COR-L47 (cell line): ENCODE data around the gene GALNTL6.
A peak's percentile ranks its signal among the peaks of the same experiment; 100 is the strongest.

ENCODE experiments used
- DNase-seq: peaks from one replicate; lab custom pipeline; 2025; lab: John Stamatoyannopoulos, UW

GALNTL6 gene

DNA sequence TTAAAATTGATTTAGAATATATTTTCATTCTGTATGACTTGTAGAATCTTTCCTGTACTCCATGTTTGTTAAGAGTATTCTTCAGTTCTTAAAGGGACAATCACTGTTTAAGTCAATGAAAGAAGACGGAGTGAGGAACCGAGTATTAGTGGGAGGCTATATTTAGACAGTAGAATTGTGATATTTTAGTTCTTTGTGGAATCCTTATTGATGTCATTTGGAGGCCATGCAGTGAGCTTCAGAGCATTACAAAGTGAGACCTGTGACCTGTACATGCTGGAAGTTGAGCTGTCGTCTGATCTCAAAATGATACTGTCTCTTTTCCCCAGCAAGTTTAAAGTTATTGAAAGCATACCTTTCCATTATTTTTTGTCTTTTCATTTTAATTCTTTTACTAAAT, 394.7 kb downstream of the GALNTL6 start:
- no peak for DNase-seq

DNA sequence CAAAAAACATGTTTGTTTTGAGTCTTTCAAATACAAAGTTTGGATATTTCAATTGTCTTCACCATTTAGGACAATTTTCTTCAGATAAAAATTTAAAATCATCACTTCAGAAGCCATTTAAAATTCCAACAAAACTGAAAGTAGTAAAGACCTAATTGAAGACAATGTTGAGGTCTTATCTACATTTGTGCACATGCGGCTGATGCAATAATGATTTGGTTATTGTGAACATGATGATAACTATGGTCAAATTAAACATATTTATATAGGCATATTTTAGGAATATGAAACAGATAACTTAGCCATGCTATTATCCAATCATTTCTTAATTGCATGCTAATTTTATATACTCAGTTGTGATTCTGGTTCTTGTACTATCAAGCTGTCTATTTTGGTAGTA, 407.5 kb downstream of the GALNTL6 start:
- no peak for DNase-seq

DNA sequence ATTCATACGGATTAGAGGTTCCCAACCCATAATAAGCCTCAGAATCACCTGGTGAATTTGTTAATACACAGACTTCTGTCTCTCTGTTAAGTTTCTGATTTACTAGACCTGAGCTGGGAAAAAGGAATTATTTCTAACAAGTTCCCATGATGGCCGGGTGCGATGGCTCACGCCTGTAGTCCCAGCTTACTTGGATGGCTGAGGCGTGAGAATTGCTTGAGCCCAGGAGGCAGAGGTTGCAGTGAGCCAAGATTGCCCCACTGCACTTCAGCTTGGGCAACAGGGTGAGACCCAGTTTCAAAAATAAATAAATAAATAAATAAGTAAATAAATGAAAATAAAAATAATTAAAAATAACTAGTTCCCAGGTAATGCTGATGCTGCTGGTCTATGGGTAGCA, 412.3 kb downstream of the GALNTL6 start:
- DNase-seq, result no peak

DNA sequence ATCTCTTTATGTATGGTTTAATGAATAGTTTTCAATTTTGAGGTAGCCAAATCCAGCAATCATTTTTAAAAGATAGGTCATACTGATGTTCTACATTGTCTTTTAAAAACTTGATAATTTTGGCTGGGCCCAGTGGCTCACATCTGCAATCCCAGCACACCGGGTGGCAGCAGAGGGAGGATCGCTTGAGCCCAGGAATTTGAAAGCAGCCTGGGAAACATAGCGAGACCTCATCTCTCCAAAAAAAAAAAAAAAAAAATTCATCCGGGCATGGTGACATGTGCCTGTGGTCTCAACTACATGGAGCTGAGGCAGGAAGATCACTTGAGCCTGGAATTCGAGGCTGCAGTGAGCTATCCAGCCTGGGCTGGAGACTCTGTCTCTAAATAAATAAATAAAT, 419.8 kb downstream of the GALNTL6 start:
- DNase-seq, result peak; percentile 15

DNA sequence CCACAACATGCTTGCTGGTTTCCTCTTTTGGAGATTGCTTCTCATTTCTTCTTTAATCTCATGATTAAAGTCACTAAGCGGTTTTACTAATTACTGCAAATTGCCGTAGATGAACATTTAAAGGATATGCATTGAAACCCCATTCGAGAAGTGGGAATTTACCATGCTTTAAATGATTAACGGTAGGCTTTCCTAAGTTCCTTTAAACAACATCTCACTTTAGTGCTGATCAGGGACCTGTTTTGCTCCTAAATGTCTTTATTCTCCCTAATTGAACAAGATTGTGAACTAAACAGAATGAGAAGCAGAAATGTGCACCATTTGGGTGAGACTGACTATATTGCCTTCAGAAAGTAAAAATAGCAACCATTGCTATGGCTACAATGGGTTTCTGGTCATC, 430.3 kb downstream of the GALNTL6 start:
- no peak for DNase-seq

DNA sequence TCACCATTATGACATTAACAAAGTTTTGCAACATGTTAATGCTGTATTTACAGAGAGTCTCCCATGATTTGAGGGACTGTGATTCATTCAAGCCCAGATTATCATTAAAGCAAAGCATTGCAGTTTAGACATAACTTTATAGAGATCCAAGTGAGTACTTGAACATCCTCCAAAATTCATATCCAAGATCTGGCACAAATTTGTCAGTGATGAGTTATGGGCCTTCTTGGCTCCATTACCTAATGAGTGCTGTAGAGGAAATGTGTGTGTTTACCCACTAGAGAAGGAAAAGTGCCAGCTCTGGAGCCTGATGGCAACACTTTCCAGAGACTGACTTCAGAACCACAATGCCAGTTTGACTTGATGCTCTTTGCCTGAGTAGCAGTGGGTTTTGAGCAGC, 432.3 kb downstream of the GALNTL6 start:
- DNase-seq, result no peak

DNA sequence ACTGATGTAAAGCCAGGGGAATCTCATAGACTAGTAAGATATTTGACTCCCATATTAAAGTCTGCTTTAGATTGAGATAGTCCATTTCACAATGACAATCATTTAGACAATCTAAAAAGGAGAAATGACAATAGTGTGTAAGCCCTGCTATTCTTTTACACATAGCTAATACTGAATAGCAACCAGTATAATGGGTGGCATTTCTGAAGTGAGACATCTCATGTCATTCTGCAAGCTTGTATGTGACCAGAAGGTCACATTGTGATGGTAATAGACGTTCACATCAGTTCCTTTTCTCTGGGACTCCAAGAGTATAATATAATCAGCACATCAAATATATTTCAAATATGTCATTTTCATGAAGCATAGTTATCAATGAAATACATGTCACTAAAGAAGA, 440.2 kb downstream of the GALNTL6 start:
- DNase-seq, result no peak

DNA sequence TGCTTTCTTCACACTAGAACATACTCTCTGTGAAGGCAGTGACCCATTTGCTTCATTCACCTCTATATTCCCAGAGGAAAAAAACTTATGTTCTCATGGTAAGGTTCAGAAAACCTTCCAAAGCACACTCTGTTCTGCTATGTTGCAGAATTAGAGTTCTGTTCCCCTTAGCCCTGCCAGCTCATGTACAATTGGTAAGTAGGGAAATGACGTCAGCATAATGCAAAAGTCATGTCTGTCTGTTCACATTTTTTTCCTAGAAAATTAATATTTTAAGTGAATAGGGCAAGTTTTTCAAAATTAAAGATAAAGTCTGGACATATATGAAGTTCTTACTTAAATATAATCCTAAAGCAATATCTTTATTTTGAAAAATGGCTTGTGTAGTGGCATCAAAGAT, 443.6 kb downstream of the GALNTL6 start:
- DNase-seq, result no peak

DNA sequence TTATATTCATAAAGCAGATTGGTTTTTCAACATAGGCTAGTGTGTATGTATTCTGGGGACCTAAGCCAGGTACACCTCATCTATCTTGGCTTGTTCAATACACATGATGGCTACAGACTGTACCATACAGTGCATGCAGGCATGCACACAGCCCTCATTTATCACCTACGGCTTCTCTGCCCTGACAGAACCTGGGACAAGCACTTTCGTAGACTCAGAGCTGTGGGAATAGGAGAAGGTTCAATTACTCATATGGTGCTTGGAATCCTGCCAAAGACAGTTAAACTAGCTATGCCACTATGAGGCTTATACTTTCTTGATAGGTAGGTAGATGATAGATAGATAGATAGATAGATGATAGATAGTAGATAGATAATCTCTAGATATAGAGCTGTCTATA, 457.2 kb downstream of the GALNTL6 start:
- DNase-seq, result peak; percentile 78

DNA sequence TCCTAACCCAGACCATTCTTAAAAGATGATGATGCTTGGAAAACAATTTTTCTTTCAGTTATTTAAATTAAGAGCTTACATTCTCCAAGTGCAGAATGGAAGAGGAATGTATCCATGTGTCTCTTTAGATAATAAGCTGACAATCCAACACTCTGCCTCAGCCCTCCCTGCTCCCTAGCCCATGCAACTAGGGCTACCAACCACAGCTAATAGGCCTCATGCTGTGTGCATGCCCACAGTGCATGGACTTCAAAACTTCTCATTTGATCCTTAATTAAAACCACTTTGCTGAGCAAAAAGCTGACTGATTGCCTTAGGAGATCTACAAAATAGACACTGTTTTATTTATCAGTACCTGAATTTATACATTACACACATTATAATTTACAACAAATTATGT, 473.9 kb downstream of the GALNTL6 start:
- no peak for DNase-seq

DNA sequence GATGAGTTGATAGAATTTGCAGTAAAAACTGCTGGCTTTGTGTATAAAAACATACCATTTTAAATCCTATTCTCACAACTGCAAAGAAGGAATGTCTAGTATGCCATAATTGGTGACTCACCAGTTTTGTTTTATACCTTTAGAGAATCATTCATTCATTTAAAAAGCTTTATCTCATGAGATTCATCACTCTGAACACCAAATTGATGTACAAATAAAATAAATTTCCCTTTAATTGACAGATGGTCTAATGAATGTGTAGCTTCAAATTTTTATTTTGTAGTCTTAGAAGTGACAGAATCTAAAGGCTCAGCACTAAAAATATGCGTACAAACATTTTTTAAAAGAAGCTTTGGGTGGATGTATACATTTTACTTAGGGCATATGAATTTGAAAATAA, 492.5 kb downstream of the GALNTL6 start:
- no peak for DNase-seq

DNA sequence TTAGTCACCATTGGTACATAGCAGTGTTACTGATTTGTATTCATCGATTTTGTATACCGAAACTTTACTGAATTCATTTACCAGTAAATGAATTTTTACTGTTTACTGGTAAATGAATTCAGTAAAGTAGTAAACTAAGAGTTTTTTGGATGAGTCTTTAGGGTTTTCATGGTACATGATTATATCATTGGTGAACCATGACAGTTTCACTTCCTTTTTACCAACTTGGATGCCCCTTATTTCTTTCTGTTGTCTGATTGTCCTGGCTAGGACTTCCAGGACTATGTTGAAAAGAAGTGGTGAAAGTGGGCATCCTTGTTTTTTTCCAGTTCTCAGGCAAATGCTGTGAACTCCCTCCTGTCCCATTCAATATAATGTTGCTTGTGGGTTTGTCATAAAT, 494.9 kb downstream of the GALNTL6 start:
- no peak for DNase-seq

DNA sequence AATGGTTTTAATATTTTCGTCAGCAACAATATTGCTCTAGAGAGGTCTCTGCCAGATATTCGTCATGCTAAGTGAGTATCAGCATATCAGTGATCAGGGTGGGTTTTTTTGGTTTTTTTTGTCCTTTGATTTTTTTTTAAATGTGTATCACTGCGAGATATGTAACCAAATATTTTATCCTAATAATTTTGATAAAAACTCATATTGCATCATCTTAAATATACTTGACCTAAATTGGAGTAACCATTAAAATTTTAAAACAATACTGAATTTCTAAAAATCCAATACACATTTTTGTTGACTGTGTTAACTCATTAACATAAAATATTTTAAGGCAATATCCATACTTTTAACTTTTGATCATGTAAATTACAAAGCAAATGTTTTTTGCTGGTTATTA, 498.5 kb downstream of the GALNTL6 start:
- DNase-seq, result no peak

DNA sequence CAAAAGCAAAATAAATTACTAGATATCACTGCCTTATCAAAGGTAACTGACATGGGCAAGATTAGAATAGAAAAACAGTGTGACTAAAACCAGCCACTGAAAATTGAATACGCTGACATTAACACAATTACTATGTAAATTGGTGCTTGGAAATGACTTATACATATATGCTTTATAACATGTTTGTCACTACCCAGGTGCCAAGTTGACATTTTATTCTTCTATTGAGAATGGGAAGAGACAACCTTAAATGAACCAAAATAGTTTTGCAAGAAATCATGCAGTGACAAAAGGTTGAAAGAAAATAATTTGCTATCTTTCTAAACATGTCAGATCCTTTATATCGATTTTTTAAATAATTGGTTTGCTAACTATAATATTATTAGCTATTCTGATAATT, 510.1 kb downstream of the GALNTL6 start:
- no peak for DNase-seq

DNA sequence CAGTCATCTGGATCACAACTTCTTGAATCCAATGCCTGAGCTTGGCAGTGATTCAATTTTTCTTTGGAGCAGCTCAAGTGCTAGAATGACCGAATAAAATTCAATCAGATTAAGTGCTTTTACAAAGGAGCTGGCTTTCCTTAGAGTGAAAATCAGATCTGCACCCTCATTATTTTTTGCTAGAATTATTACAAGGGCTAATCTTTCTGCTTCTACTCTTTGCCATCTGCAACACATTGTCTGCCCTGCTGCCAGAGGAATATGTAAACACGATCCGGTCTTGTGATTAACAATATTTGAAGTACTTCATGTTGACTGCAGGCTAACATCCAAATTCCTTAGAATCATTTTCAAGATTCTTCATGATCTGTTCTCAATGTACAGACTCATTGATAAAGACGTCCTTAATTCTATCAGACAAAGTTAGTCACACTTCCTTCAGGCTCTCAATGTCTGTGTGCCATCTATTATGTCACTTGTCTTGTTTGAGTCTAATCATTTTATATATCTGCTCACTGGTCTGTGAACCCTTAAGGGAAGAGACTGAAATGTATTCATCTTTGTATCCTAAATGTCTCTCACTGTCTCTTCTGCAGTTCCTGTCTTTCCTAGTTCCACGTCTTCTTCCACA, 531.2 kb downstream of the GALNTL6 start:
- DNase-seq, result no peak

DNA sequence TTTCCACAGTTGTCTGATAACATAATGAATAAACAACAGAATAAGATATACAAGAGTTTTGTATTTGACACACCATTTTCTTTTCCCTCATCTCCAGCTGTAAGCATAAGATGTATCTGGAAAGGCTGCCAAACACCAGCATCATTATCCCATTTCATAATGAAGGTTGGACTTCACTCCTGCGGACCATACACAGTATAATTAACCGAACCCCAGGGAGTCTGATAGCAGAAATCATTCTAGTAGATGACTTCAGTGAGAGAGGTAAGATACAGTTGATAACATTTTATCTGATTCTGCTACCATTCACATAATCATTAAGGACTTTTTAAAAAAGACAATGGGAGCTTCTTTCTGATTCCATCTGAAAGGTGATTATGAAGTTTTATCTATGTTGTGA, 535.2 kb downstream of the GALNTL6 start:
- peak; percentile 82 for DNase-seq

DNA sequence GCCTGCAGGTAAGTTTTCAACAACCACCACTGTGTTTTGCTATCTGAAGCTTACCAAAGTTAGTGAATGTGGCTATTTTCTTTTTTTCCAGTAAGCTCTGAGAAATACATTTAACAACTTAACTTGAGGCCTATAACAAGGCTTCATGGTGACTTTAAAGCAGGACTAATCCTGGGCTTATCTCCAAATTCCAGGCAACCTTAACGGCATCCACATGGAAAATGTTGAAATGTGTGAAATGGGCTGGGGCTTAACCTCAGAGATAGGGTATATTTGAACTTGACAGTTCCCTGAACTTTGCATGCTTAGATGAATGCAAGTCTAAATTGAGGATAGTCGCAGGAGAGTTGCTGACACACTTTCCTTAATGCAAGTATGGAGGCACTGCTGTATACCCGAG, 539.2 kb downstream of the GALNTL6 start:
- DNase-seq, result no peak

DNA sequence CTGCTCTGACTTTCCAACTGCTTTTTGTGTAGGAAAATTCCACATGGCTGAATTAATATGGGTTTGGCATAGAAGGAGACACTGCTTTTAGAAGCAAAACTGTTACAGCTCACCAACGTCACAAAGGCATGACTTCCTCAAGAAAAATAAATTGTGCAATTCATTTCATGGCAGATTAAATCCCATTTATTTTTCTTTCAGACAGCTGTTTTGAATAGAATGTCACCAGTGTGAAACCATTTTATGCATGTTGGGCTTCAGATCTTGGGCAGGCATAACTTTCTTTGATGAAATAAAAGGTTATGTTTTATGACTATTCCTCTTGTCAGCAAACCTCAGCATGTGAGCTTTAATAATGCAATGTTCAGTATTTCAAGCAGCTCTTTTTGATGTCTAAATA, 542.8 kb downstream of the GALNTL6 start:
- DNase-seq, result no peak

DNA sequence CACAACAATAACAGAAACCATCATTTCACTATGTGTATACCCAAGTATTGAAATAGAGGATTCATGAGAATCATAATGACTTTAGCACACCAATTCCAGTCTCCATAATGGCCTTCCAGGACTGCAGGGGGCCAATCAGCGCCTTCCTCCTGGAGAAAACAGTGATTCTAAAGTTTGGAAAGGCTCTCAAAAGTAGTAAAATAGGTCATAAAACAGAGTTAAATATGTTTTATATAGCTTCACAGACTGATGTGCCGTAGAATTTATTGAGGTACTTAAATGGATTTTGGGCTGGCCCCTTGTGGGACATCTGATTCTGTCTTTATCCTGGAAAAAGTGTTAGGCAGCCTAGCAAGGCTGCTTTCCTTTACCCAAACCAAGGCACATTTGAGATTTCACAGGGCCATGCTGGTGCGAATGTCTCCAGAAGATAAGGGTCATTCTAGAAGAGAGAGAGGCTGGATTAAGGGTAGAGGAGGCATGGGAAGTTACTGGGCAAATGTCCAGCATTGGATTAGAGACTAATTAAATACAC, 543.9 kb downstream of the GALNTL6 start:
- no peak for DNase-seq

DNA sequence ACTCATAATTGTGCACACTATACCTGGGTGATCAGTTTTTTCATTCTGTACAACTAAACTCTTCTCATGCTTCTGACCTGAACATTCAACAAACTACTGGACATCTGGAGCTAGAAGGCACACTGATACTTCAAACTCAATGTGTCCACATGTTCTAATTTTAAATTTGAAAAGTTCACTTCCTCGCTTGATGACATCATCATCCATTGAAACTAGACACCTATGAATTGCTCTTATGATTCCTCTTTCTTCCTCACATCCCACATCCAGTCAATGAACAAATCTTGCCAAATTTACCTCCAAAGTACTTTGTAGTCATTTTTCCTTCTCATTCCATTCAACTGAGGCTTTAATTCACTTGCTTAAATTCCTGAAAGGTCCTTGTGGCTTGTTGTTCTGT, 549.4 kb downstream of the GALNTL6 start:
- DNase-seq, result no peak

DNA sequence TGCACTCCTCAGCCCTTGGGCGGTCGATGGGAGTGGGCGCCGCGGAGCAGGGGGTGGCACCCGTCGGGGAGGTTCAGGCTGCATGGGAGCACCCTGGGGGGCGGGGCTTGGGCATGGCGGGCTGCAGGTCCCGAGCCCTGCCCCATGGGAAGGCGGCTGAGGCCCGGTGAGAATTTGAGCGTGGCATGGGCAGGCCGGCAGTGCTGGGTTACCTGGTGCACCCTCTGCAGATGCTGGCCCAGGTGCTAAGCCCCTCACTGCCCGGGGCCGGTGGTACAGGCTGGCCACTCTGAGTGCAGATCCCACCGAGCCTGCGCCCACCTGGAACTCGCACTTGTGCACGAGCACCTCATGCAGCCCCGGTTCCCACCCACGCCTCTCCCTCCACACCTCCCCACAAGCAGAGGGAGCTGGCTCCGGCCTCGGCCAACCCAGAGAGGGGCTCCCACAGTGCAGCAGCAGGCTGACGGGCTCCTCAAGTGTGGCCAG, 556.3 kb downstream of the GALNTL6 start:
- DNase-seq, result no peak

DNA sequence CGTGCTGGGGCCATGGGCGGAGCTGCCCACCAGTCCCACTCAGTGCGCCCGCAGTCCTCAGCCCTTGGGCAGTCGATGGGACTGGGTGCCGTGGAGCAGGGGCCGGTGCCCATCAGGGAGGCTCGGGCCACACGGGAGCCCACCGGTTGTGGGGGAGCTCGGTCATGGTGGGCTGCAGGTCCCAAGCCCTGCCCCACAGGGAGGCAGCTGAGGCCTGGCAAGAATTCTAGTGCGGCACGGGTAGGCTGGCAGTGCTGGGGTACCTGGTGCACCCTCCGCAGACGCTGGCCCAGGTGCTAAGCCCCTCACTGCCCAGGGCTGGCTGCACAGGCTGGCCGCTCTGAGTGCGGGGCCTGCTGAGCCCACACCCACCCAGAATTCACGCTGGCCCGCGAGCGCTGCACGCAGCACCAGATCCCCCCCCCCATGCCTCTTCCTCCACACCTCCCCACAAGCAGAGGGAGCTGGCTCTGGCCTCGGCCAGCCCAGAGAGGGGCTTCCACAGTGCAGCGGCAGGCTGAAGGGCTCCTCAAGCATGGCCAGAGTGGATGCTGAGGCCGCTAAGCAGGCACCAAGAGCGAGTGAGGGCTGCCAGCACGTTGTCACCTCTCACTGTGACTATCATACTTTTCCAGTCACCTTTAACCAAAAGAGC, 564.4 kb downstream of the GALNTL6 start:
- no peak for DNase-seq

DNA sequence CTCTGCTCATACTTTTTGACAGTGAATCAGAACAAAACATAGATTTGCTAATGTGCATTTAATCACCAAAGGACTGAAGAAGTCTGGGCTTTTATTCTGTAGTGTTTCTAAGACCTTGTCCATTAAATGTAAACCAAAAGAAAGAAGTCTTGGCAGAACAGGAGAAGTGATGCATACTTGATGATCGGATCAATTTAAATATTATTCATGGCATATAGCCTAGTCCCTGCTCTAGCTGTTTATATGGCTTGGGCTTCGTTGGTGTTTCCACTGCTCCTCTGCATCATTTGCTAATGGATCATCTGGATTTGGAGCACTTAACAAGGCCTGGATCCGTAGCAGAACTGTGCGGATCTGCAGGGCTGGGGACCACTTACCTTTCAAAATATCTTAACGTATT, 566.6 kb downstream of the GALNTL6 start:
- no peak for DNase-seq

DNA sequence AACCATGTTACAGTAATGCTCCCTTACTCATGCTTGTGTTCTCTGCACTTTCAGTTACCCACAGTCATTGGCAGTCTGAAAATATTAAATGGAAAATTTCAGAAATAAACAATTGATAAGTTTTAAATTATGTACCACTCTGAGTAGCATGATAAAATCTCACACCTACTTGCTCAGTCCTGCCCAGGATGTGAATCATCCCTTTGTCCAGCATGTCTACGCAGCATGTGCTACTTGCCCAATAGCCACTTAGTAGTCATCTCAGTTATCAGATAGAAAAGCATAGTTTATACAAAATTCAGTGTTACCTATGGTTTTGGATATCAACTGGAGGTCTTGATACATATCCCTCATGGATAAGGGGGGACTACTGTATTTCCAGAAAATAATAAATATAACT, 577.1 kb downstream of the GALNTL6 start:
- no peak for DNase-seq
